Endodermal cell (in vitro differentiated cells): ENCODE results near the gene AP4E1. TPM values are rescaled to one million over a fixed set of nuclear protein-coding genes. Genes with fewer than 3 reads are reported as not detected.

Experiments used
- DNase-seq: peaks from one replicate; pipeline ENCODE4 v3.0.0-alpha.2; 2017
- H3K27ac ChIP-seq: 2 replicates; pipeline ENCODE4 v1.5.1; 2013; ENCODE audit warnings: mild to moderate bottlenecking, low read depth, low read length, moderate library complexity
- H3K27me3 ChIP-seq: 2 replicates; pipeline ENCODE4 v1.6.1; 2013; ENCODE audit warnings: mild to moderate bottlenecking, low read length, moderate library complexity; ENCODE audit not compliant: insufficient read depth, control insufficient read depth, poor library complexity, severe bottlenecking
- H3K36me3 ChIP-seq: 2 replicates; pipeline ENCODE4 v1.7.0; 2013; ENCODE audit warnings: mild to moderate bottlenecking, low read length, moderate library complexity; ENCODE audit not compliant: control insufficient read depth, insufficient read depth
- H3K4me1 ChIP-seq: one replicate; pipeline ENCODE4 v1.7.0; 2013; ENCODE audit warnings: low read length; ENCODE audit not compliant: control insufficient read depth, insufficient read depth
- H3K4me3 ChIP-seq: 2 replicates; pipeline ENCODE4 v1.5.1; 2013; ENCODE audit warnings: mild to moderate bottlenecking, low read length, moderate library complexity
- H3K9ac ChIP-seq: 2 replicates; pipeline ENCODE4 v1.6.1; 2013; ENCODE audit warnings: mild to moderate bottlenecking, low read length, moderate library complexity; ENCODE audit not compliant: poor library complexity, severe bottlenecking; ENCODE audit errors: extremely low read depth
- H3K9me3 ChIP-seq: 2 replicates; pipeline ENCODE4 v1.6.1; 2013; ENCODE audit warnings: mild to moderate bottlenecking, low read length, moderate library complexity; ENCODE audit not compliant: control insufficient read depth
- H3K27ac Mint-ChIP-seq: 2 replicates; pipeline ENCODE4 v1.8.0; 2020; ENCODE audit warnings: mixed read lengths
- H3K27me3 Mint-ChIP-seq: 2 replicates; pipeline ENCODE4 v1.8.0; 2021; ENCODE audit warnings: mild to moderate bottlenecking, mixed read lengths; ENCODE audit not compliant: insufficient read depth
- H3K36me3 Mint-ChIP-seq: 2 replicates; pipeline ENCODE4 v1.8.0; 2020; ENCODE audit warnings: low read depth, mixed read lengths
- H3K4me1 Mint-ChIP-seq: 2 replicates; pipeline ENCODE4 v1.8.0; 2020; ENCODE audit warnings: mixed read lengths
- H3K4me3 Mint-ChIP-seq: 2 replicates; pipeline ENCODE4 v1.8.0; 2020; ENCODE audit warnings: mild to moderate bottlenecking, moderate library complexity, mixed read lengths
- H3K9me3 Mint-ChIP-seq: 2 replicates; pipeline ENCODE4 v1.8.0; 2020; ENCODE audit warnings: mild to moderate bottlenecking, mixed read lengths
- CTCF ChIP-seq: fragments of 200-600 bp; sonication (generic); conservative IDR thresholded peaks from 2 replicates; pipeline ENCODE4 v1.5.0; 2021; ENCODE audit warnings: antibody characterized with exemption, mild to moderate bottlenecking
- WGBS, 2 experiments: methylation state at CpG; one replicate each; pipeline versions ENCODE4 v1.1.5 to v1.1.7; 2013; ENCODE audit warnings: missing lambda C conversion rate in 2 of 2, mixed read lengths in 1 of 2; ENCODE audit not compliant: insufficient coverage in 1 of 2, insufficient read length in 1 of 2; 5-methylcytosine and 5-hydroxymethylcytosine counted together
- total RNA-seq, 2 donors: library from RNA; stranded (reverse); fragmentation: NEBNext Ultra II Directional in 1 of 2; extraction: Animal tissue kit (Norgen Biotek cat#: 25700) in 1 of 2; gene quantifications; 2 replicates in 1 of 2; 3 replicates in 1 of 2; pipeline ENCODE4 v1.2.1, GENCODE V29; 2021

AP4E1 gene
- total RNA-seq, 2 donors from 2014 or later, result 7.8 to 12.5 TPM

DNA sequence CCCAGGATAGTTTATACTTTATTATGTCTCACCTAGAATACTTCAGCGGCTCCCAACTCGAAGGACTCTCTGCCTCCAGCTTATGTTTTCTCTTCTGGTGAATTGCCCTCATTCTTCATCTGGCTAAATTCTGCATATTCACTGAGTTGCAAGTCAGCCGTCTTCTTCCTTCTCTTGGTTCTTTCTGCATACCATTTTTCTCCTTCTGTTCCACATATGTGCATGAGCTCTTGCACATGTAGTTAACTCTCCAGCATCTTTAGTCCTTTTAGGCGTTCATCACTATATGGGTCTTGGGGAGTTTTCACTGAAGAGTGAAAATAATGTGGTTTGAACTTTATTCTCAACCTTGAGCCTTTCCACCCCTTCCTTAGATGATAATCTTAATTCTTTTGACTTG, 70.1 kb downstream of the AP4E1 start:
- no peaks in the 10 kb centered on the region for H3K9me3 Mint-ChIP-seq
- DNase-seq, result no peak
- H3K36me3 Mint-ChIP-seq, result peaks cover 29% of the 10 kb centered on the region
- Histone ChIP-seq H3K4me1 (no peaks in the 10 kb centered on the region), H3K36me3 (peaks cover 17% of the 10 kb centered on the region), H3K27me3 (no peaks in the 10 kb centered on the region), H3K9ac (no peak overlapping the region), H3K27ac (no peak overlapping the region), H3K9me3 (no peaks in the 10 kb centered on the region), H3K4me3 (no peak overlapping the region)
- 95 to 100% methylated on average over 3 to 4 of the region's 4 CpGs for WGBS, 2 experiments
- H3K4me1 Mint-ChIP-seq, result no peaks in the 10 kb centered on the region
- H3K4me3 Mint-ChIP-seq, result no peak overlapping the region
- no peak overlapping the region for H3K27ac Mint-ChIP-seq
- no peaks in the 10 kb centered on the region for H3K27me3 Mint-ChIP-seq
- no peak for TF ChIP-seq CTCF

- Mint-ChIP-seq H3K27ac (no peak overlapping the region), H3K27me3 (no peaks in the 10 kb centered on the region), H3K36me3 (peaks cover 32% of the 10 kb centered on the region), H3K4me3 (no peak overlapping the region), H3K4me1 (no peaks in the 10 kb centered on the region), H3K9me3 (peaks cover 1% of the 10 kb centered on the region)
- H3K27me3 ChIP-seq, result no peaks in the 10 kb centered on the region
- no peak for TF ChIP-seq CTCF
- H3K4me1 ChIP-seq, result no peaks in the 10 kb centered on the region
- peaks cover 18% of the 10 kb centered on the region for H3K36me3 ChIP-seq
- H3K9ac ChIP-seq, result no peak overlapping the region
- WGBS, 2 experiments, result 83 to 97% methylated on average over 1 of the region's 1 CpG
- no peak for DNase-seq
- no peaks in the 10 kb centered on the region for H3K9me3 ChIP-seq
- no peak overlapping the region for H3K4me3 ChIP-seq
- H3K27ac ChIP-seq, result no peak overlapping the region
Observed at GRCh38 chr15:50979041-50979440, 70.6 kb downstream of the AP4E1 start.

DNA sequence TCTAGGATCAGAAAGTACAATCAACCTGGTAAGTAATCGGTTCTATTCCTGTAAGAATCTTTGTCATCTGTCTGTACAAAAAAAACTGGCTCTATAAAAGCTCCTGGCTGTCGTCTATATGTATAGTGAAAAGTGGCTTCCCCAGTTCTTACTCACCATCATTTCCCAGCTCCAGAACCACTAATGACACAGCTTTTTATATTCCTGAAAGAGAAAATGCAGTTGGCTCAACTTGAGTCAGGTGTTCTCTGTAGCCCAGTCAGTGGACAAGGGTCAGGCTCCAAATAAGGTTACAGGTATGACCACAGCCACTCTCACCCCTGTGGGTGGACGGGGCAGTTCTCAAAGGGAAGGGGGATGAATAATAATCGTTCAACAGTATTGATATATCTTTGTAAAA, 85.1 kb downstream of the AP4E1 start:
- Histone ChIP-seq H3K27ac (no peak overlapping the region), H3K4me1 (no peaks in the 10 kb centered on the region), H3K4me3 (no peak overlapping the region), H3K27me3 (no peaks in the 10 kb centered on the region), H3K9ac (no peak overlapping the region), H3K36me3 (peaks cover 20% of the 10 kb centered on the region), H3K9me3 (no peaks in the 10 kb centered on the region)
- no peak overlapping the region for H3K27ac Mint-ChIP-seq
- H3K36me3 Mint-ChIP-seq, result peaks cover 18% of the 10 kb centered on the region
- no peaks in the 10 kb centered on the region for H3K9me3 Mint-ChIP-seq
- no peaks in the 10 kb centered on the region for H3K4me1 Mint-ChIP-seq
- no peaks in the 10 kb centered on the region for H3K27me3 Mint-ChIP-seq
- TF ChIP-seq CTCF, result no peak
- no peak for DNase-seq
- H3K4me3 Mint-ChIP-seq, result no peak overlapping the region
- WGBS, 2 experiments, result 71 to 100% methylated on average over 1 to 3 of the region's 4 CpGs
